SU-DHL-6 (cell line): ENCODE results near the gene FRS2.

Experiments
- H2AFZ ChIP-seq: fragments of 200-600 bp; sonication (generic); 2 replicates; pipeline ENCODE4 v1.6.1; 2014; ENCODE audit warnings: low read depth, mild to moderate bottlenecking, moderate library complexity, mixed read lengths, antibody characterized with exemption, low read length; ENCODE audit not compliant: severe bottlenecking
- H3F3A ChIP-seq: fragments of 200-600 bp; shearing (Covaris generic); 2 replicates; pipeline ENCODE4 v1.6.0; 2016; ENCODE audit warnings: antibody characterized with exemption, mild to moderate bottlenecking; ENCODE audit not compliant: insufficient read depth
- H3K27ac ChIP-seq: fragments of 200-600 bp; sonication (generic); 2 replicates; pipeline ENCODE4 v1.5.1; 2016; ENCODE audit warnings: low read depth, mild to moderate bottlenecking, low read length, moderate library complexity, mixed read lengths
- H3K27me3 ChIP-seq: fragments of 200-600 bp; sonication (generic), shearing (Covaris generic); 2 replicates; pipeline ENCODE4 v1.6.0; 2014; ENCODE audit warnings: mild to moderate bottlenecking, low read length
- H3K36me3 ChIP-seq: fragments of 200-600 bp; sonication (generic); 2 replicates; pipeline ENCODE4 v1.6.1; 2014; ENCODE audit warnings: mild to moderate bottlenecking, low read length, mixed read lengths
- H3K4me2 ChIP-seq: fragments of 300-600, 200-600 bp; shearing (Covaris generic), sonication (generic); 2 replicates; pipeline ENCODE4 v1.6.0; 2014; ENCODE audit warnings: low read length, low read depth, mild to moderate bottlenecking; ENCODE audit not compliant: poor library complexity, severe bottlenecking
- H3K4me3 ChIP-seq: fragments of 200-600 bp; sonication (generic); 2 replicates; pipeline ENCODE4 v1.5.1; 2014; ENCODE audit warnings: antibody characterized with exemption, low read length, mild to moderate bottlenecking, mixed read lengths; ENCODE audit not compliant: insufficient read depth, poor library complexity, severe bottlenecking
- H3K79me2 ChIP-seq: fragments of 200-600 bp; sonication (generic); 2 replicates; pipeline ENCODE4 v1.6.1; 2014; ENCODE audit warnings: mild to moderate bottlenecking, low read length, moderate library complexity; ENCODE audit not compliant: insufficient read depth
- H3K9ac ChIP-seq: fragments of 200-600 bp; sonication (generic); 2 replicates; pipeline ENCODE4 v1.7.0; 2014; ENCODE audit warnings: mild to moderate bottlenecking, low read length
- H3K9me2 ChIP-seq: fragments of 200-600 bp; sonication (generic); replicated peaks from 2 replicates; pipeline ENCODE4 v1.6.1; 2014; ENCODE audit warnings: low read length; ENCODE audit not compliant: insufficient read depth
- H3K9me3 ChIP-seq: fragments of 200-600 bp; sonication (generic); 2 replicates; pipeline ENCODE4 v1.6.1; 2014; ENCODE audit warnings: low read length, mixed read lengths; ENCODE audit not compliant: insufficient read depth
- H4K20me1 ChIP-seq: fragments of 200-600 bp; sonication (generic); 2 replicates; pipeline ENCODE4 v1.6.1; 2014; ENCODE audit warnings: low read depth, mild to moderate bottlenecking, antibody characterized with exemption, low read length, moderate library complexity, mixed read lengths
- CTCF ChIP-seq: fragments of 200-600 bp; sonication (generic); IDR thresholded peaks from one replicate; pipeline ENCODE4 v1.5.1; 2017; ENCODE audit warnings: antibody characterized with exemption, mild to moderate bottlenecking, low read length, moderate library complexity; ENCODE audit not compliant: insufficient read depth, poor library complexity, severe bottlenecking
- EZH2phosphoT487 ChIP-seq: fragments of 200-600 bp; sonication (generic), shearing (Covaris generic); conservative IDR thresholded peaks from 2 replicates; pipeline ENCODE4 v1.6.1; 2018; ENCODE audit warnings: mild to moderate bottlenecking, antibody characterized with exemption, low read length, moderate library complexity, mixed read lengths

Gene FRS2

GRCh38 chr12:69569236-69569635 lies 99.0 kb downstream of the FRS2 start:
- Histone ChIP-seq H4K20me1 (no peaks in the 10 kb centered on the region), H2AFZ (no peak overlapping the region), H3K9ac (no peak overlapping the region), H3F3A (no peaks in the 10 kb centered on the region), H3K4me3 (no peak overlapping the region), H3K9me3 (no peaks in the 10 kb centered on the region), H3K27ac (no peak overlapping the region), H3K9me2 (no peaks in the 10 kb centered on the region), H3K79me2 (no peaks in the 10 kb centered on the region), H3K36me3 (peaks cover 8% of the 10 kb centered on the region), H3K4me2 (no peak overlapping the region), H3K27me3 (no peaks in the 10 kb centered on the region)
- TF ChIP-seq EZH2phosphoT487 (no peak), CTCF (no peak)

- Histone ChIP-seq H3K9me2 (no peaks in the 10 kb centered on the region), H3F3A (no peaks in the 10 kb centered on the region), H4K20me1 (no peaks in the 10 kb centered on the region), H3K4me3 (no peak overlapping the region), H3K79me2 (no peaks in the 10 kb centered on the region), H2AFZ (no peak overlapping the region), H3K4me2 (no peak overlapping the region), H3K36me3 (peaks cover 8% of the 10 kb centered on the region), H3K9ac (no peak overlapping the region), H3K9me3 (no peaks in the 10 kb centered on the region), H3K27ac (no peak overlapping the region), H3K27me3 (no peaks in the 10 kb centered on the region)
- no peak for TF ChIP-seq CTCF
- no peak for TF ChIP-seq EZH2phosphoT487
These were observed 99.9 kb downstream of the FRS2 start for GRCh38 chr12:69570000-69570516.

GRCh38 chr12:69570545-69571399 lies 100.6 kb downstream of the FRS2 start:
- Histone ChIP-seq H3K9me3 (no peaks in the 10 kb centered on the region), H3K79me2 (no peaks in the 10 kb centered on the region), H3K36me3 (peaks cover 8% of the 10 kb centered on the region), H2AFZ (no peak overlapping the region), H4K20me1 (no peaks in the 10 kb centered on the region), H3K27ac (no peak overlapping the region), H3K4me2 (no peak overlapping the region), H3K4me3 (no peak overlapping the region), H3K9ac (no peak overlapping the region), H3K9me2 (no peaks in the 10 kb centered on the region), H3F3A (no peaks in the 10 kb centered on the region), H3K27me3 (no peaks in the 10 kb centered on the region)
- TF ChIP-seq CTCF (peak; percentile 81), EZH2phosphoT487 (no peak)
